Caco-2 (cell line): Measurements from ENCODE around the gene OR5H15. TPM values are rescaled to one million over a fixed set of nuclear protein-coding genes. Genes with fewer than 3 reads are reported as not detected.
"Not testable (repeated sequence)": the region's sequence is repeated elsewhere in the genome, so short reads cannot be mapped to it uniquely, and the experiment has no call there.

Experiments used
- Bru-seq: library from RNA; stranded (reverse); fragments of 400-500 nt; gene quantifications from one replicate; lab custom pipeline; 2021; lab: Mats Ljungman, UMichigan
- BruChase-seq, 2 experiments: library from RNA; stranded (reverse); fragments of 400-500 nt; gene quantifications; one replicate each; lab custom pipeline; 2021; lab: Mats Ljungman, UMichigan
- BruUV-seq: library from RNA; stranded (reverse); fragments of 400-500 nt; replicated peaks from 2 replicates; lab custom pipeline; 2021; lab: Mats Ljungman, UMichigan
- CTCF ChIA-PET: fragments of 300-600 bp; sonication (Branson Sonifier 250); formaldehyde crosslinking; loops from one replicate; lab custom pipeline; 2022; ENCODE audit warnings: antibody characterized with exemption; lab: Charles Lee
- POLR2A ChIA-PET: fragments of 300-600 bp; sonication (Branson Sonifier 250); formaldehyde crosslinking; loops from one replicate; lab custom pipeline; 2022; ENCODE audit warnings: antibody characterized with exemption; lab: Charles Lee
- DNase-seq, 2 experiments: peaks; one replicate each; pipeline versions ENCODE4 v3.0.0 to v3.0.0-alpha.2; 2020 to 2022
- H3K27me3 ChIP-seq: replicated peaks from 2 replicates; pipeline ENCODE4 v1.6.0; 2011; ENCODE audit warnings: low read length; ENCODE audit not compliant: control insufficient read depth, insufficient read depth
- H3K36me3 ChIP-seq: 2 replicates; pipeline ENCODE4 v1.5.1; 2011; ENCODE audit warnings: low read length; ENCODE audit not compliant: control insufficient read depth, insufficient read depth
- H3K4me1 ChIP-seq: fragments of 250-450 bp; sonication (Bioruptor Pico); 2 replicates; pipeline ENCODE4 v1.5.1; 2020; ENCODE audit warnings: mild to moderate bottlenecking
- H3K4me3 ChIP-seq: 2 replicates; pipeline ENCODE4 v1.5.1; 2011; ENCODE audit warnings: low read depth, mild to moderate bottlenecking, control low read depth, low read length
- H3K9me3 ChIP-seq: fragments of 250-450 bp; sonication (Bioruptor Pico); 2 replicates; pipeline ENCODE4 v1.5.1; 2020; ENCODE audit warnings: mild to moderate bottlenecking, moderate library complexity
- H3K27ac Mint-ChIP-seq: one replicate; pipeline ENCODE4 v1.8.0; 2022; ENCODE audit warnings: mixed read lengths; ENCODE audit not compliant: unreplicated experiment
- H3K27me3 Mint-ChIP-seq: one replicate; pipeline ENCODE4 v1.8.0; 2022; ENCODE audit warnings: mixed read lengths; ENCODE audit not compliant: insufficient read depth, unreplicated experiment
- H3K36me3 Mint-ChIP-seq: one replicate; pipeline ENCODE4 v1.8.0; 2022; ENCODE audit warnings: mild to moderate bottlenecking, mixed read lengths; ENCODE audit not compliant: insufficient read depth, unreplicated experiment
- H3K4me1 Mint-ChIP-seq: one replicate; pipeline ENCODE4 v1.8.0; 2022; ENCODE audit warnings: low read depth, mixed read lengths; ENCODE audit not compliant: unreplicated experiment
- H3K4me3 Mint-ChIP-seq: one replicate; pipeline ENCODE4 v1.8.0; 2022; ENCODE audit warnings: mild to moderate bottlenecking, moderate library complexity, mixed read lengths; ENCODE audit not compliant: unreplicated experiment
- H3K9me3 Mint-ChIP-seq: one replicate; pipeline ENCODE4 v1.8.0; 2022; ENCODE audit warnings: mixed read lengths; ENCODE audit not compliant: unreplicated experiment
- CTCF ChIP-seq, 2 experiments: fragments of 200-600 bp in 1 of 2; IDR thresholded peaks; 1 replicate in 1 of 2; 2 replicates in 1 of 2; pipeline versions ENCODE4 v1.5.1 to v1.8.0; 2011 to 2022; ENCODE audit warnings: antibody characterized with exemption in 1 of 2, control low read depth in 1 of 2, inconsistent platforms in 1 of 2, low read depth in 1 of 2, low read length in 1 of 2, mild to moderate bottlenecking in 1 of 2, moderate library complexity in 1 of 2; ENCODE audit not compliant: insufficient read depth in 1 of 2, severe bottlenecking in 1 of 2, unreplicated experiment in 1 of 2
- intact Hi-C: fragments of 100-400 bp; cut with micrococcal nuclease; formaldehyde crosslinking; loops from one replicate; pipeline ENCODE4 v1.10.0; 2022; ENCODE audit not compliant: unreplicated experiment
- long read RNA-seq: library from polyadenylated mRNA; stranded (forward); transcript quantifications from one replicate; pipeline ENCODE4 v2.0.0, GENCODE V29; 2022
- total RNA-seq: library from RNA; stranded (reverse); gene quantifications from 2 replicates; pipeline ENCODE4 v1.2.3, GENCODE V29; 2022

The OR5H15 gene
- not detected in 2 replicates for total RNA-seq
- Bru-seq, nascent RNA, result not detected
- not detected for BruChase-seq, experiment 1, labeled RNA remaining after a 2-hour chase
- BruChase-seq, experiment 2, labeled RNA remaining after a 6-hour chase, result not detected
- long read RNA-seq, result 0 reads

GRCh38 chr3:98166396-98166795 lies at the start of gene OR5H15:
TSS of gene OR5H15 (plus strand) at chr3:98166696. CDS start at chr3:98168700, 2,004 bp downstream.
- H3K27me3 Mint-ChIP-seq, result no peaks in the 10 kb centered on the region
- H3K27ac Mint-ChIP-seq, result no peak within 1 kb of the TSS
- POLR2A ChIA-PET, result no interaction called here

GRCh38 chr3:98130421-98130820 lies 36.1 kb upstream of the OR5H15 start, which contains the start of gene OR5H1:
TSS of gene OR5H1 (plus strand) at chr3:98130721. CDS start at chr3:98132698, 1,977 bp downstream.
- Histone ChIP-seq H3K9me3 (peaks cover 5% of the 10 kb centered on the region; the same call in 1 of the 2 replicates), H3K36me3 (no peaks in the 10 kb centered on the region), H3K27me3 (no peaks in the 10 kb centered on the region), H3K4me1 (peaks cover 13% of the 10 kb centered on the region), H3K4me3 (no peak within 1 kb of the TSS)
- Mint-ChIP-seq H3K27me3 (no peaks in the 10 kb centered on the region), H3K36me3 (no peaks in the 10 kb centered on the region), H3K4me3 (no peak within 1 kb of the TSS), H3K4me1 (no peaks in the 10 kb centered on the region), H3K9me3 (peaks cover 9% of the 10 kb centered on the region), H3K27ac (no peak within 1 kb of the TSS)
- intact Hi-C loops, result no loop called here
- no TSS peak for BruUV-seq
- DNase-seq, result no peak
- no peak for TF ChIP-seq CTCF (IDR thresholded peaks at IDR 0.05; ENCODE audit: insufficient read depth in 1 of 2, low read depth in 1 of 2, low read length in 1 of 2, severe bottlenecking in 1 of 2, unreplicated experiment in 1 of 2)
- ChIA-PET CTCF (no interaction called here), POLR2A (no interaction called here)

More at GRCh38 chr3:98166396-98166795, at the start of gene OR5H15:
- no TSS peak for BruUV-seq
- intact Hi-C loops, result no loop called here
- Histone ChIP-seq H3K4me1 (no peaks in the 10 kb centered on the region), H3K36me3 (no peaks in the 10 kb centered on the region), H3K9me3 (no peaks in the 10 kb centered on the region), H3K4me3 (no peak within 1 kb of the TSS), H3K27me3 (no peaks in the 10 kb centered on the region)
- no peak within 1 kb of the TSS for H3K4me3 Mint-ChIP-seq
- CTCF ChIA-PET, result no interaction called here
- DNase-seq, result no peak
- no peaks in the 10 kb centered on the region for H3K36me3 Mint-ChIP-seq
- no peaks in the 10 kb centered on the region for H3K9me3 Mint-ChIP-seq
- no peak for TF ChIP-seq CTCF (IDR thresholded peaks at IDR 0.05; ENCODE audit: insufficient read depth in 1 of 2, low read depth in 1 of 2, low read length in 1 of 2, severe bottlenecking in 1 of 2, unreplicated experiment in 1 of 2)
- H3K4me1 Mint-ChIP-seq, result no peaks in the 10 kb centered on the region

GRCh38 chr3:98136631-98137030 lies 29.9 kb upstream of the OR5H15 start:
- no peaks in the 10 kb centered on the region for H3K36me3 ChIP-seq
- ChIA-PET CTCF (no interaction called here), POLR2A (no interaction called here)
- H3K4me1 ChIP-seq, result no peaks in the 10 kb centered on the region
- Mint-ChIP-seq H3K9me3 (no peaks in the 10 kb centered on the region), H3K4me3 (no peak overlapping the region), H3K27me3 (no peaks in the 10 kb centered on the region), H3K36me3 (no peaks in the 10 kb centered on the region), H3K4me1 (no peaks in the 10 kb centered on the region), H3K27ac (no peak overlapping the region)
- no peak overlapping the region for H3K4me3 ChIP-seq
- H3K27me3 ChIP-seq, result no peaks in the 10 kb centered on the region
- BruUV-seq, result no TSS peak
- no peak for DNase-seq
- intact Hi-C loops, result no loop called here
- TF ChIP-seq CTCF (IDR thresholded peaks at IDR 0.05; ENCODE audit: insufficient read depth in 1 of 2, low read depth in 1 of 2, low read length in 1 of 2, severe bottlenecking in 1 of 2, unreplicated experiment in 1 of 2), result no peak
- H3K9me3 ChIP-seq, result peaks cover 4% of the 10 kb centered on the region; the same call in 1 of the 2 replicates

- Mint-ChIP-seq H3K4me3 (peak overlapping the region; percentile 51), H3K27ac (peak overlapping the region; percentile 53)
- H3K36me3 Mint-ChIP-seq, intact Hi-C loops, H3K4me1 Mint-ChIP-seq, CTCF ChIA-PET, H3K36me3 ChIP-seq, POLR2A ChIA-PET, H3K27me3 ChIP-seq, H3K27me3 Mint-ChIP-seq, H3K4me3 ChIP-seq, H3K9me3 Mint-ChIP-seq, DNase-seq, H3K9me3 ChIP-seq, H3K4me1 ChIP-seq, BruUV-seq: not testable (repeated sequence)
These were observed 28.5 kb upstream of the OR5H15 start for GRCh38 chr3:98137826-98138557.
